Endothelial cell of umbilical vein (primary cell): ENCODE data around the gene TMEM170B. TPM values are rescaled to one million over a fixed set of nuclear protein-coding genes. Genes with fewer than 3 reads are reported as not detected.

Experiments
- BruUV-seq: library from RNA; stranded (reverse); fragments of 400-500 nt; replicated peaks from 2 replicates; lab custom pipeline; 2021; lab: Mats Ljungman, UMichigan
- CTCF ChIA-PET: fragments of 300-600, 350-600 bp; sonication (Branson Sonifier 250); formaldehyde crosslinking; loops from one replicate; lab custom pipeline; 2021; ENCODE audit warnings: antibody characterized with exemption, inconsistent platforms; lab: Charles Lee
- POLR2A ChIA-PET: fragments of 300-600, 350-600 bp; sonication (Branson Sonifier 250); formaldehyde crosslinking; loops from one replicate; lab custom pipeline; 2021; ENCODE audit warnings: antibody characterized with exemption, inconsistent platforms; lab: Charles Lee
- DNase-seq: peaks from one replicate; pipeline ENCODE4 v3.0.0-alpha.2; 2011; ENCODE audit warnings: low read depth, low spot score
- FAIRE-seq: peaks from 2 replicates; lab custom pipeline; 2011; peaks lifted over from hg19 to GRCh38; lab: Jason Lieb, UNC
- H2AFZ ChIP-seq: 2 replicates; pipeline ENCODE4 v1.6.0; 2012; ENCODE audit warnings: low read depth, low read length, control low read depth, inconsistent platforms
- H3K27ac ChIP-seq: 2 replicates; pipeline ENCODE4 v1.5.1; 2011; ENCODE audit warnings: low read depth, mild to moderate bottlenecking, control low read depth, low read length, moderate library complexity; ENCODE audit not compliant: insufficient read depth
- H3K27me3 ChIP-seq, 2 experiments: 2 replicates each; pipeline versions ENCODE4 v1.6.0 to v1.6.1; 2011; ENCODE audit warnings: low read length in 2 of 2, mixed read lengths in 1 of 2; ENCODE audit not compliant: control insufficient read depth in 2 of 2, insufficient read depth in 2 of 2
- H3K36me3 ChIP-seq, 2 experiments: 2 replicates in 1 of 2; 3 replicates in 1 of 2; pipeline ENCODE4 v1.5.1; 2011; ENCODE audit warnings: low read length in 2 of 2, mild to moderate bottlenecking in 1 of 2, moderate library complexity in 1 of 2; ENCODE audit not compliant: control insufficient read depth in 2 of 2, insufficient read depth in 2 of 2; ENCODE audit errors: extremely low read depth in 1 of 2
- H3K4me1 ChIP-seq: 3 replicates; pipeline ENCODE4 v1.5.1; 2011; ENCODE audit warnings: mild to moderate bottlenecking, low read length; ENCODE audit not compliant: control insufficient read depth, insufficient read depth; ENCODE audit errors: extremely low read depth
- H3K4me2 ChIP-seq: 2 replicates; pipeline ENCODE4 v1.6.1; 2011; ENCODE audit warnings: low read length, control low read depth, mixed read lengths; ENCODE audit not compliant: insufficient read depth
- H3K4me3 ChIP-seq, 3 experiments: fragments of 200-600 bp in 1 of 3; sonication (generic), shearing (Covaris generic) in 1 of 3; replicated peaks in 1 of 3; 2 replicates each; pipeline ENCODE4 v1.5.1; 2011 to 2016; ENCODE audit warnings: control low read depth in 3 of 3, low read length in 3 of 3, mild to moderate bottlenecking in 2 of 3, inconsistent platforms in 1 of 3, low read depth in 1 of 3, moderate library complexity in 1 of 3; ENCODE audit not compliant: insufficient read depth in 1 of 3
- H3K79me2 ChIP-seq: 2 replicates; pipeline ENCODE4 v1.6.0; 2012; ENCODE audit warnings: low read length, inconsistent platforms; ENCODE audit not compliant: control insufficient read depth, insufficient read depth
- H3K9ac ChIP-seq: replicated peaks from 2 replicates; pipeline ENCODE3; 2011; ENCODE audit warnings: low read length, control low read depth; ENCODE audit not compliant: insufficient read depth; ENCODE audit errors: extremely low read depth
- H3K9me1 ChIP-seq: replicated peaks from 3 replicates; pipeline ENCODE4 v1.6.0; 2011; ENCODE audit warnings: mild to moderate bottlenecking, low read length; ENCODE audit not compliant: control insufficient read depth, insufficient read depth; ENCODE audit errors: extremely low read depth
- H3K9me3 ChIP-seq: replicated peaks from 2 replicates; pipeline ENCODE4 v1.5.1; 2012; ENCODE audit warnings: low read length, inconsistent platforms; ENCODE audit not compliant: control insufficient read depth, insufficient read depth
- H4K20me1 ChIP-seq: replicated peaks from 2 replicates; pipeline ENCODE3; 2011; ENCODE audit warnings: mild to moderate bottlenecking, low read length; ENCODE audit not compliant: control insufficient read depth, insufficient read depth; ENCODE audit errors: extremely low read depth
- CTCF ChIP-seq, 2 donors: IDR thresholded peaks; 1 replicate in 1 of 2; 2 replicates in 1 of 2; pipeline ENCODE4 v1.5.1; 2011; ENCODE audit warnings: low read length in 2 of 2, mild to moderate bottlenecking in 2 of 2, moderate library complexity in 2 of 2, control low read depth in 1 of 2, inconsistent platforms in 1 of 2, low read depth in 1 of 2; ENCODE audit not compliant: insufficient read depth in 1 of 2; ENCODE audit errors: extremely low read depth in 1 of 2
- EZH2 ChIP-seq: IDR thresholded peaks from 2 replicates; pipeline ENCODE4 v1.6.1; 2012; ENCODE audit warnings: borderline replicate concordance, low read depth, mild to moderate bottlenecking, moderate library complexity, low read length, inconsistent platforms; ENCODE audit not compliant: severe bottlenecking
- FOS ChIP-seq: IDR thresholded peaks from 2 replicates; pipeline ENCODE4 v1.6.1; 2011; ENCODE audit warnings: mild to moderate bottlenecking, low read length, moderate library complexity, borderline replicate concordance; ENCODE audit not compliant: insufficient read depth
- GATA2 ChIP-seq: IDR thresholded peaks from 2 replicates; pipeline ENCODE4 v1.7.0; 2011; ENCODE audit warnings: low read depth, mild to moderate bottlenecking, moderate library complexity, mixed read lengths, low read length; ENCODE audit not compliant: insufficient read length, insufficient read depth
- JUN ChIP-seq: IDR thresholded peaks from 2 replicates; pipeline ENCODE4 v1.6.1; 2011; ENCODE audit warnings: borderline replicate concordance, low read depth; ENCODE audit not compliant: insufficient read length, insufficient read depth
- MAX ChIP-seq: IDR thresholded peaks from 2 replicates; pipeline ENCODE4 v1.6.1; 2011; ENCODE audit not compliant: insufficient read depth, insufficient read length
- MYC ChIP-seq: IDR thresholded peaks from one replicate; pipeline ENCODE4 v1.6.1; 2011; ENCODE audit warnings: mild to moderate bottlenecking, low read depth, low read length
- POLR2A ChIP-seq: IDR thresholded peaks from 2 replicates; pipeline ENCODE4 v1.6.1; 2012; ENCODE audit warnings: low read depth, mild to moderate bottlenecking, control low read depth, low read length
- POLR2AphosphoS5 ChIP-seq: IDR thresholded peaks from 2 replicates; pipeline ENCODE4 v1.6.1; 2012; ENCODE audit warnings: low read depth, mild to moderate bottlenecking, control low read depth, low read length, moderate library complexity; ENCODE audit not compliant: insufficient read depth
- dilution Hi-C: fragments of 300-500 bp; cut with MboI; formaldehyde crosslinking; loops from one replicate; pipeline ENCODE4 v1.15.0; 2019; ENCODE audit warnings: low sequenced_read_pairs; ENCODE audit not compliant: extremely low pct_ligation_motif_present
- intact Hi-C: fragments of 100-400 bp; cut with micrococcal nuclease; formaldehyde crosslinking; loops from one replicate; pipeline ENCODE4 v1.10.0; 2022
- polyA plus RNA-seq, 4 experiments: library from polyadenylated mRNA; depleted of rRNA in 3 of 4; stranded (reverse) in 3 of 4; unstranded in 1 of 4; fragments of >200 nt; gene quantifications; 2 replicates each; pipeline versions ENCODE4 v1.2.1 to v1.2.3, GENCODE V29; 2011 to 2012; ENCODE audit warnings: missing spikeins in 1 of 4
- total RNA-seq: library from RNA; stranded (reverse); gene quantifications from 2 replicates; pipeline ENCODE4 v1.2.3, GENCODE V29; 2021

Gene TMEM170B
- total and polyA plus RNA-seq, 2 donors (not counting 3 experiments of a cell fraction or from before 2014, with no cell fraction given): 1.1 to 4.2 TPM

- dilution Hi-C loops (no loop called here), intact Hi-C loops (loop anchor here (2.0 to 5.0 kb wide), 3 partner anchors 41 to 1134 kb away; partner anchors contain the start of gene SMIM13)
- ChIA-PET CTCF (no interaction called here), POLR2A (no interaction called here)
- Histone ChIP-seq H3K4me2 (no peak overlapping the region), H4K20me1 (no peaks in the 10 kb centered on the region), H3K36me3 (no peaks in the 10 kb centered on the region), H3K27ac (no peak overlapping the region), H3K9me1 (no peaks in the 10 kb centered on the region), H3K4me1 (peaks cover 25% of the 10 kb centered on the region), H3K27me3 (no peaks in the 10 kb centered on the region), H3K79me2 (no peaks in the 10 kb centered on the region), H3K4me3 (no peak overlapping the region), H2AFZ (no peak overlapping the region), H3K9ac (no peak overlapping the region), H3K9me3 (no peaks in the 10 kb centered on the region)
- no TSS peak for BruUV-seq
- peak; percentile 90 for DNase-seq
- no peak for TF ChIP-seq MYC
- TF ChIP-seq POLR2AphosphoS5: peak; percentile 43
- no peak for TF ChIP-seq POLR2A
- peak; percentile 94 for TF ChIP-seq JUN
- TF ChIP-seq EZH2: no peak
- peak; percentile 12 for TF ChIP-seq GATA2
- TF ChIP-seq MAX: no peak
- TF ChIP-seq FOS: peak; percentile 94
- TF ChIP-seq CTCF (IDR thresholded peaks at IDR 0.05; ENCODE audit: extremely low read depth in 1 of 2, insufficient read depth in 1 of 2, low read depth in 1 of 2, low read length in 2 of 2): no peak
- FAIRE-seq: peak; percentile 78
These were observed 1.7 kb upstream of the TMEM170B start for GRCh38 chr6:11535801-11536230.
